PC-9 (cell line): ENCODE measurements around the gene PCGF1. TPM values are rescaled to one million over a fixed set of nuclear protein-coding genes. Genes with fewer than 3 reads are reported as not detected.
A peak's percentile ranks its signal among the peaks of the same experiment; 100 is the strongest.

Experiments
- BruUV-seq: library from RNA; stranded (reverse); fragments of 400-500 nt; replicated peaks from 2 replicates; lab custom pipeline; 2021; lab: Mats Ljungman, UMichigan
- CTCF ChIA-PET: fragments of 300-600 bp; sonication (Branson Sonifier 250); formaldehyde crosslinking; loops from one replicate; lab custom pipeline; 2022; ENCODE audit warnings: antibody characterized with exemption; lab: Charles Lee
- POLR2A ChIA-PET: fragments of 300-600 bp; sonication (Branson Sonifier 250); formaldehyde crosslinking; loops from one replicate; lab custom pipeline; 2022; ENCODE audit warnings: antibody characterized with exemption; ENCODE audit not compliant: unreplicated experiment; lab: Charles Lee
- DNase-seq, 2 experiments: peaks; one replicate each; pipeline versions ENCODE4 v3.0.0 to v3.0.0-alpha.2; 2015 to 2022; ENCODE audit warnings: mixed read lengths in 1 of 2
- H2AFZ ChIP-seq: fragments of 200-600 bp; sonication (generic); 2 replicates; pipeline ENCODE4 v1.8.1; 2017; ENCODE audit warnings: antibody characterized with exemption
- H3F3A ChIP-seq: fragments of 200-600 bp; sonication (generic); 2 replicates; pipeline ENCODE4 v1.8.1; 2017; ENCODE audit warnings: antibody characterized with exemption, mild to moderate bottlenecking, low read depth; ENCODE audit not compliant: insufficient read depth
- H3K27ac ChIP-seq: fragments of 200-600 bp; sonication (generic); 2 replicates; pipeline ENCODE4 v1.6.1; 2016; ENCODE audit warnings: mixed run types
- H3K27me3 ChIP-seq: fragments of 200-600 bp; sonication (generic); 2 replicates; pipeline ENCODE4 v1.6.1; 2016; ENCODE audit warnings: low read depth, mixed run types; ENCODE audit not compliant: insufficient read depth
- H3K36me3 ChIP-seq: fragments of 200-600 bp; sonication (generic); 2 replicates; pipeline ENCODE4 v1.6.1; 2016; ENCODE audit warnings: low read depth, mixed run types
- H3K4me1 ChIP-seq: fragments of 200-600 bp; sonication (generic); replicated peaks from 2 replicates; pipeline ENCODE4 v1.6.1; 2016; ENCODE audit warnings: mixed run types; ENCODE audit not compliant: insufficient read depth
- H3K4me2 ChIP-seq: fragments of 200-600 bp; sonication (generic); 2 replicates; pipeline ENCODE4 v1.6.1; 2017; ENCODE audit warnings: mixed run types
- H3K4me3 ChIP-seq: fragments of 200-600 bp; sonication (generic); 2 replicates; pipeline ENCODE4 v1.6.1; 2016; ENCODE audit warnings: mixed run types
- H3K79me2 ChIP-seq: fragments of 200-600 bp; sonication (generic); 2 replicates; pipeline ENCODE4 v1.6.1; 2017; ENCODE audit warnings: low read depth, mixed run types
- H3K9me2 ChIP-seq: fragments of 200-600 bp; sonication (generic); 2 replicates; pipeline ENCODE4 v1.8.1; 2017; ENCODE audit warnings: mild to moderate bottlenecking; ENCODE audit not compliant: insufficient read depth
- H3K9me3 ChIP-seq: fragments of 200-600 bp; sonication (generic); 2 replicates; pipeline ENCODE4 v1.8.1; 2016; ENCODE audit warnings: low read depth; ENCODE audit not compliant: insufficient read depth
- H4K20me1 ChIP-seq: fragments of 200-600 bp; sonication (generic); 2 replicates; pipeline ENCODE4 v1.8.1; 2017; ENCODE audit not compliant: insufficient read depth
- EZH2 ChIP-seq: fragments of 200-600 bp; sonication (generic); IDR thresholded peaks from 2 replicates; pipeline ENCODE4 v1.8.0; 2017; ENCODE audit warnings: antibody characterized with exemption, low read depth
- intact Hi-C: fragments of 100-400 bp; cut with micrococcal nuclease; formaldehyde crosslinking; loops from one replicate; pipeline ENCODE4 v1.10.0; 2022; ENCODE audit not compliant: unreplicated experiment
- total RNA-seq: library from RNA; stranded (reverse); gene quantifications from 2 replicates; pipeline ENCODE4 v1.2.3, GENCODE V29; 2021
- TF ChIP-seq, protein P1 (sequence below): fragments of 200-600 bp; sonication (generic); conservative IDR thresholded peaks from 2 replicates; pipeline ENCODE4 v1.6.1; 2017; ENCODE audit warnings: mixed run types, antibody characterized with exemption, mild to moderate bottlenecking, moderate library complexity

Gene PCGF1
- total RNA-seq, 1 experiment from 2014 or later = 31.3 TPM

DNA sequence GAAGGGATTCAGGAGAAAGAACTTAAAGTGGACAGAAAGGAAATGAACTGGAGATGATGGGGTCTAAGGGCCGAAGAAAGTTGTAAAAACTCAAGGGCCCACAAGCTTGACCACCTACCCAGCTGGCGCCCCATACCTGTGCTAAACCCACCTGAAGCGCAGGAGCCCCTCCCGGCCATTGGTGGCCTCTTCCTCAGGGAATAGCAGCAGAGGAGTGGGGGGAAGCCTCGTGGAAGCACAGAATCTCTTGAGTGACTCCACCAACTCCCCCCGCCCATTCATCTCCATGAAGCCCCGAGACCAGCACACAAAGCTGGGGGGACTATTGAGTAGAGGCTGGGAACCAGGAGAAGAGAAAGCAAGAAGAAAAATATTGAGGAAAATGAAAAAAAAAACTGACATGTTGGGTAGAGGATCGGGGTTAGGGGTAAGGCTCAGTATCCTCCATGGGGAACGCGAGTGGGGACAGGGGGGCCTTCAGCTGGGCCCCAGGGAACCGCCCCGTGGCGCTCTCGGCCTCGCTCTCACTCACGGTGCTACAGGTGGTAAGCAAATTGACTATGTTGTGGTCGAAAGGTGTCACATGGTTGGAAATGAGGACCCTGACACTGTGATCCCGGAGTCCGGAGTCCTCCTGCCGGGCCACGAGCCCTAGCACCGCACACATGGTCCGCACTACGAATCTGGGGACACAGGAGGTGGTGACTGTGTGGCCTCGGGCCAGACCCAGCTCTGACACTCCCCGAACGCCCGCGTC is 21.3 kb upstream of the PCGF1 start:
- Histone ChIP-seq H3K4me3 (peak overlapping the region; percentile 93), H3K79me2 (peaks cover 37% of the 10 kb centered on the region), H2AFZ (peak overlapping the region; percentile 83), H3F3A (peaks cover 12% of the 10 kb centered on the region; the same call in 1 of the 2 replicates), H3K9me2 (no peaks in the 10 kb centered on the region), H3K27me3 (no peaks in the 10 kb centered on the region), H3K9me3 (no peaks in the 10 kb centered on the region), H3K36me3 (peaks cover 18% of the 10 kb centered on the region), H3K4me1 (peaks cover 18% of the 10 kb centered on the region), H3K4me2 (peak overlapping the region; percentile 99), H4K20me1 (peaks cover 9% of the 10 kb centered on the region; the same call in 1 of the 2 replicates), H3K27ac (peak overlapping the region; percentile 48)
- TF ChIP-seq, protein P1, sequence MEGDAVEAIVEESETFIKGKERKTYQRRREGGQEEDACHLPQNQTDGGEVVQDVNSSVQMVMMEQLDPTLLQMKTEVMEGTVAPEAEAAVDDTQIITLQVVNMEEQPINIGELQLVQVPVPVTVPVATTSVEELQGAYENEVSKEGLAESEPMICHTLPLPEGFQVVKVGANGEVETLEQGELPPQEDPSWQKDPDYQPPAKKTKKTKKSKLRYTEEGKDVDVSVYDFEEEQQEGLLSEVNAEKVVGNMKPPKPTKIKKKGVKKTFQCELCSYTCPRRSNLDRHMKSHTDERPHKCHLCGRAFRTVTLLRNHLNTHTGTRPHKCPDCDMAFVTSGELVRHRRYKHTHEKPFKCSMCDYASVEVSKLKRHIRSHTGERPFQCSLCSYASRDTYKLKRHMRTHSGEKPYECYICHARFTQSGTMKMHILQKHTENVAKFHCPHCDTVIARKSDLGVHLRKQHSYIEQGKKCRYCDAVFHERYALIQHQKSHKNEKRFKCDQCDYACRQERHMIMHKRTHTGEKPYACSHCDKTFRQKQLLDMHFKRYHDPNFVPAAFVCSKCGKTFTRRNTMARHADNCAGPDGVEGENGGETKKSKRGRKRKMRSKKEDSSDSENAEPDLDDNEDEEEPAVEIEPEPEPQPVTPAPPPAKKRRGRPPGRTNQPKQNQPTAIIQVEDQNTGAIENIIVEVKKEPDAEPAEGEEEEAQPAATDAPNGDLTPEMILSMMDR = no peak
- TF ChIP-seq EZH2 = no peak
- intact Hi-C loops = loop anchor here (1.0 kb wide), 3 partner anchors 21 to 88 kb away; partner anchors contain the start of genes PCGF1 and TTC31
- POLR2A ChIA-PET = interaction anchor here (0.6 to 1.0 kb wide), 3 partner anchors 11 to 41 kb away, joined by 3 read pairs; no protein-coding TSS in a partner anchor
- BruUV-seq = TSS peak; percentile 58
- DNase-seq = no peak
- CTCF ChIA-PET = no interaction called here

DNA sequence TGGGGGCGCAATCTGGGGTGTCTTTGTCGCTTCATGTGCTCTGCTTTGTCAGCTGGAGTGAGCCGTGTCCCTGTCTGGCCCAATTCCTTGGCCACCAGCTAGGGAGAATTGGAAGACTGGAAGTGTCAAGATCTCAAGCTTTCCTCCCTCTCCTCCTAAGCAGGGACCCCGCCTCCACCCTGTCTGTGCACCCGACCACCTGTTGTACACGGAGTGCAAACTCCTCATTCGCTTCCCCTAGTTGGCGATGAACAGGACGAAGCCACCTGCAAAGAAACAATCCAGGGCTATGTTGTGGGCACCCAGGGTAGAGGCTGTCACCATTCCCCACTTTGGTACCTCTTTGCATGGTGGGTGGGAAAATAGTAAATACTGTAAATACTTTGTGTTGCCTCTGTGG is 20.2 kb upstream of the PCGF1 start:
- intact Hi-C loops = no loop called here
- Histone ChIP-seq H3K9me2 (no peaks in the 10 kb centered on the region), H3K4me3 (peak overlapping the region; percentile 93; the same call in 1 of the 2 replicates), H3K9me3 (no peaks in the 10 kb centered on the region), H2AFZ (no peak overlapping the region), H3K4me1 (peaks cover 18% of the 10 kb centered on the region), H3K36me3 (peaks cover 18% of the 10 kb centered on the region), H3F3A (peaks cover 12% of the 10 kb centered on the region; the same call in 1 of the 2 replicates), H4K20me1 (peaks cover 9% of the 10 kb centered on the region; the same call in 1 of the 2 replicates), H3K27me3 (no peaks in the 10 kb centered on the region), H3K4me2 (peak overlapping the region; percentile 99), H3K27ac (no peak overlapping the region), H3K79me2 (peaks cover 37% of the 10 kb centered on the region)
- CTCF ChIA-PET = no interaction called here
- BruUV-seq = no TSS peak
- no peak for DNase-seq
- POLR2A ChIA-PET = no interaction called here
- TF ChIP-seq, protein P1 = no peak
- no peak for TF ChIP-seq EZH2

DNA sequence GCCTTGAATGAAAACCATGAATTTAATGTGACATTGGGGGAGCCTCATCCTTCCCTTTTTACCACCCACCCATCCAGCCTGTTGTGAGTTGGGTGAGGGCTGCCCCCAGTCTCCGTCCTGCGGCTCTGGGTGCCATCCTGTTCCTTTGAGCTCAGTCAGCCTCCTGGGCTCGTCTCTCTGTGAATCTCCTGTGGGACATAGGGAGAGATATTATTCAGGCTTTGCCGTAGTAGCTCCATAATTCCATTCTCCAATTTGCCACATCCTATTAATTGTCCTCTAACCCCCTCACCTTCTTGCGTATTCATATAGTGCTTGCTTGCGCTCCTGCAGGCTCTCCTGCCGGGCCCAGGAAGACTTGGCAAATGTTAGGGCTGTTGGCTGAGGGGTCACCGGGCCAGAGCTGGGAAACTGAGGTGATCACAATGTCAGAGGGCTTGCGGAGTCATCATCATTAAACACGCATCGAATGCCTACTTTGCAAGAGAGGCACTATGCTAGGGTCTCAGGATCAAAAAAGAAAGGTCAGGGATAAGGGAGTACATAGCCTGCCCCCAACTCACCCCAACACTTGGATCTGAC is 19.2 kb upstream of the PCGF1 start:
- Histone ChIP-seq H3K79me2 (peaks cover 37% of the 10 kb centered on the region), H3K27me3 (no peaks in the 10 kb centered on the region), H3K9me2 (no peaks in the 10 kb centered on the region), H3K36me3 (peaks cover 18% of the 10 kb centered on the region), H4K20me1 (peaks cover 9% of the 10 kb centered on the region; the same call in 1 of the 2 replicates), H3K9me3 (no peaks in the 10 kb centered on the region), H3K4me2 (no peak overlapping the region), H3K4me1 (peaks cover 18% of the 10 kb centered on the region), H2AFZ (no peak overlapping the region), H3K4me3 (no peak overlapping the region), H3K27ac (no peak overlapping the region), H3F3A (peaks cover 8% of the 10 kb centered on the region; the same call in 1 of the 2 replicates)
- no TSS peak for BruUV-seq
- DNase-seq = no peak
- intact Hi-C loops = no loop called here
- POLR2A ChIA-PET = interaction anchor here (0.5 kb wide), 1 partner anchor 59 kb away, joined by 7 read pairs; no protein-coding TSS in a partner anchor
- TF ChIP-seq EZH2 = no peak
- TF ChIP-seq, protein P1 = no peak
- CTCF ChIA-PET = no interaction called here
